HG03139 (cell line): ENCODE data around the gene FEZ2.
A peak's percentile ranks its signal among the peaks of the same experiment; 100 is the strongest.

Source experiments
- ATAC-seq: cut with Tn5 transposase; IDR thresholded peaks from one replicate; pipeline ENCODE4 v1.9.1; 2021; ENCODE audit not compliant: unreplicated experiment

Gene FEZ2

DNA sequence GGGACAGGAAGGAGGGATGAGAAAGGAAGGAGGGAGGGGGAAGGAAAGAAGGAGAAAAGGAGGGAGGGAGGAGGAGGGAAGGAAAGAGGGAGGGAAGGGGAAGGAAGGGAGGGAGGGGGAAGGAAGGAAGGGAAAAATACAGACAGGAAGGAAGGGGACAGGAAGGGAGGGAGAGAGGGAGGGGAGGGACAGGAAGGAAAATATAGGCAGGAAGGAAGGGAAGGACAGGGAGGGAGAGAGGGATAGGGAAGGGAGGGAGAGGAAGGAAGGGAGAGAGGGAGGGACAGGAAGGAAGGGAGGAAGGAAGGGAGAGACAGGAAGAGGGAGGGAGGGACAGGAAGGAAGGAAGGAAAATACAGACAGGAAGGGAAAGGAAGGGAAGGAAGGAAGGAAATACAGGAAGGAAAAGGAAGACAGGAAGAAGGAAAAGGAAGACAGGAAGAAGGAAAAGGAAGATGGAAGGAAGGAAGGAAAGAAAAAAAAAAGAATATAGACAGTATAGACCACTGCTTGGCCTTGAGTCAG, 63.6 kb downstream of the FEZ2 start:
- no peak for ATAC-seq

DNA sequence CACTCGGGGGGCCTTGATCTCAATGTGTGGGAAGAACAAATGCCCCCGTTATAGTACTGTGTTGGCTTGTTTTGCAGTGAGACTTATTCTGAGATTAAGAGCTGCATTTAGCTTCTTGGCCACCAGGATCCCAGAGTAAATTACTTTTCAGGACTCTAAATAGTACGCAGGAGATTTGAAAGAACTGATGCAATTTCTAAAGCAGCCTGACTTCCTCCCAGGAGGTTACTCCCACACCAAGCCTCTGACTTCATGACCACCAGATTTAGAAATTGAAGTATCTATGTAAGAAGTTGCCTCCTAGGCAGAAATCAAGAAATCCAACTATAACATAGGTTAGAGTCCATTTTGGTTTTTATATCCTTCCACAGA, 67.0 kb downstream of the FEZ2 start:
- no peak for ATAC-seq

GRCh38 chr2:36530178-36530982, 67.6 kb downstream of the FEZ2 start:
- ATAC-seq: peak; percentile 63

- ATAC-seq: no peak
Measured at GRCh38 chr2:36528766-36529392, 69.1 kb downstream of the FEZ2 start.

DNA sequence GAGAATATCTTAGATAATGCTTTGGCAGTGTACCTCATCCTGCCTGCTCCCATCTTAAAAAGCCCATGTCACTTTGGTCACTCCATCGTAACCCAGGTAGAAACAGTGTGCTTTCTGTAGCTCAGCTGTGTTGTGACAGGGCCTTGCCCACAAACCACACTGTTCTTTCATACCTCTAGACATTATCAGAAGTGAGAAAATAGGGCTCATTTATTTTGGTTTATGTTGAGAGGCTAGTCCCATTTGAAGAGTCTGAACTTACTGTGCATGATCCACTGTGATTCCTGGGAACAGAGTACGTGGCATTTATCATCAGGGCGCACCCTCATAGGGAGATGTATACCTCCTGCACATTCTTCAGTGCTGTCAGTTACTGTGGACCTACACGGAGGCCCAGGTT, 69.7 kb downstream of the FEZ2 start:
- peak; percentile 72 for ATAC-seq

GRCh38 chr2:36526226-36526625, 71.7 kb downstream of the FEZ2 start:
- ATAC-seq: no peak

- no peak for ATAC-seq
Measured at GRCh38 chr2:36525245-36525644, 72.7 kb downstream of the FEZ2 start.

GRCh38 chr2:36523153-36523552, 74.8 kb downstream of the FEZ2 start:
- no peak for ATAC-seq

DNA sequence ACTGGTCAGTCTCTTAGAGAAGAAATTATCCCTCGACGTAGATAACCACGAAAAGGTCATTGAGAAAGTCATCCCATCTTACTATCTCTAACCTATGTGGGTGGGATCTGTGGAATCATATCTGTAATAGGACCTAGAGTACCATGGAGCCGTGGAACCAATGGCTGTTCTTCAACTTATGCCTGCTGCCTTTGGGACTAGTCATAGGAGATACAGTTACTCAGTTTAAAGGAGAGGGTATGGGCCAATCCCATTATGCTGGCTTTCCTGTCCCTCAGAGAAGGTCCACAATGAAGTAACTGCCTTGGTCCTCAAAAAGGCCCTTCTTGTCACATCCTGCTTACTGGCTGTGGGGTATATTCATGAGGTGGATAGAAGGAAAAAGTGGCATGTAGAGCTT, 77.5 kb downstream of the FEZ2 start:
- ATAC-seq: no peak

GRCh38 chr2:36516136-36516870, 81.7 kb downstream of the FEZ2 start:
- no peak for ATAC-seq

DNA sequence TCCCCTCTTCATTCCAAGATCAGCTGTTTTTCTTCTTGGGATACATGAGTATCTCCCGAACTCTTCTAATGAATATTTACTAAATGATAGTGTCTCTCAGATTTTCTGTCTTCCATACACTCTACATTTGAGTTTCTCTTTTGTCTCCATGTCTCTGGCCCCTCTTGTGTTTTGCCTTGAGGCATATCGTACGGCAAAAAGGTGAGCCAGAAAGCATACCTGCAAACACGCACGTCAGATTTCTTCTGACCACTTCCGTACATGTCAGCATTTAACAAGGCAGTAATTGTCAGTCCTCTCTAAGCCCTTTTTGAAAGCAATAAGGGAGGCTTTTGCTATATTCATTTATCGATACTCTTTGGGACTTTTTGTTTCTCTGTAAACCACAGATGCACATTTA, 82.4 kb downstream of the FEZ2 start:
- no peak for ATAC-seq

- ATAC-seq: no peak
Measured at GRCh38 chr2:36513661-36514060, 84.3 kb downstream of the FEZ2 start.

DNA sequence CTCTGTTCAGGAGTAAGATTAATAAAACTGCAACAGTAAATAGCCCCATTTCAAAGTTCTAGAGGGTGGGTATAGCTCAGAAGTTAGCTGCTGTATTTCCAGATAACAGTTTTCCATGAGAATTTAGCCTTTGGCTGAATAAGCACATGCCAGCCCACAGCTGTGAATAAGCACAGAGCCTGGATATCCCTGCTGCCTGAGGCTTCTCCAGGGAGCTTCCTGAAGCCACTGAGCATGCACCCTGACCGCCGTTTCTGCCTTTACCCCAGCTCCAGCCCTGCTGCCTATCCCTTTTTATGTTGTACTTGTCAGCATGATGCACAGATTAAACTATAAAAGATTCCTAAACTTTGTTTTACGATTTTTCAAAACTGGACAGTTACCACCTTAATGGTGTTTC, 85.3 kb downstream of the FEZ2 start:
- ATAC-seq: no peak

- ATAC-seq: no peak
Measured at GRCh38 chr2:36511858-36512603, 85.9 kb downstream of the FEZ2 start.

DNA sequence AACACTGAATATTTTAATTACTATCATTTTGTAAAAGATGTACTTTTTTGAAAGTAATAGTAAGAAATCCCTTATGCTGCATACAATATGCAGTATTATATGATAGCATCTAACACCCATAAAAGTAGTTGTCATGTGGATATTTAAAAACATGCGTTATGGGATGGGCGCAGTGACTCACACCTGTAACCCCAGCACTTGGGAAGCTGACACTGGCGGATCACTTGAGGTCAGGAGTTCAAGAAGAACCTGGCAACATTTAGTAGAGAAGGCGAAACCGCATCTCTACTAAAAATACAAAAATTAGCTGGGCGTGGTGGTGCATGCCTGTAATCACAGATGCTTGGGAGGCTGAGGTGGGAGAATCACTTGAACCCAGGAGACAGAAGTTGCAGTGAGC, 88.9 kb downstream of the FEZ2 start:
- ATAC-seq: no peak

GRCh38 chr2:36507408-36507812, 90.6 kb downstream of the FEZ2 start:
- peak; percentile 85 for ATAC-seq
